Prostate gland (tissue), 2 donors: ENCODE results near the gene CES4A.

Source experiments
- POLR2A ChIP-seq: fragments of 450-650 bp; IDR thresholded peaks from one replicate; pipeline ENCODE4 v1.6.1; 2016; ENCODE audit warnings: antibody characterized with exemption, mild to moderate bottlenecking
- POLR2AphosphoS5 ChIP-seq: sonication (generic); formaldehyde crosslinking; IDR thresholded peaks from one replicate; pipeline ENCODE4 v1.6.1; 2017; ENCODE audit warnings: antibody characterized with exemption
- TF ChIP-seq, protein P1 (sequence below), 4 experiments: fragments of 200-600 bp in 2 of 4; fragments of 450-650 bp in 2 of 4; sonication (generic) in 2 of 4; IDR thresholded peaks; 1 replicate in 3 of 4; 2 replicates in 1 of 4; pipeline ENCODE4 v1.5.1; 2016 to 2019; ENCODE audit warnings: antibody characterized with exemption in 4 of 4, mild to moderate bottlenecking in 2 of 4, moderate library complexity in 2 of 4

DNA sequence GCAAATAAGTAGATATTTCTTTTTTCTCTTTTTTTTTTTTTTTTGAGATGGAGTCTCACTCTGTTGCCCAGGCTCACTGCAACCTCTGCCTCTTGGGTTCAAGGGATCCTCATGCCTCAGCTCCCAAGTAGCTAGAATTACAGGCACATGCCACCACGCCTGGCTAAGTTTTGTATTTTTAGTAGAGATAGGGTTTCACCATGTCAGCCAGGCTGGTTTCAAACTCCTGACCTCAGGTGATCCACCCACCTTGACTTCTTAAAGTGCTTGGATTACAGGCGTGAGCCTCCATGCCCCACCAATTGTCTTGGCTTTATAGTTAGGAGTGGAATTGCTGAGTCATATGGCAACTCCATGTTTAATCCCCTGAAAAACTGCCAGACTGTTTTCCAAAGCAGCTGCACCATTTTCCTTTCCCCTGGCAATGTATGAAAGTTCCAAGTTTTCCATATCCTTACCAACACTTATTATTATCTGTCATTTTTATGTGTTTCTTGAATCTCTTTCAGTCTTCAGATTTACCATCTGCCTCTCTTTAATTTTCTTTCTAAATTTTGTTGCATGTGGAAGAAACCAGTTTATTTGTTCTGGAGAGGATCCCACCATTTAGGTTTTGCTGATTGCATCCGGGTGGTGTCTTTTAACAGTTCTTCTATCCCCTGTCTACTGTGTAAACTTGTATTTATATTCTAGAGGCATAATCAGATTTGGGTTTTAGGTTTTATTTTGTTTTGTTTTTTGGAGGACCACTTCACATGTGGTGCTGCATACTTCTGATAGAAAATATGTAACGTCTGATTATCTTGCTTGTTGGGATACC, 37.2 kb upstream of the CES4A start:
- TF ChIP-seq, protein P1, sequence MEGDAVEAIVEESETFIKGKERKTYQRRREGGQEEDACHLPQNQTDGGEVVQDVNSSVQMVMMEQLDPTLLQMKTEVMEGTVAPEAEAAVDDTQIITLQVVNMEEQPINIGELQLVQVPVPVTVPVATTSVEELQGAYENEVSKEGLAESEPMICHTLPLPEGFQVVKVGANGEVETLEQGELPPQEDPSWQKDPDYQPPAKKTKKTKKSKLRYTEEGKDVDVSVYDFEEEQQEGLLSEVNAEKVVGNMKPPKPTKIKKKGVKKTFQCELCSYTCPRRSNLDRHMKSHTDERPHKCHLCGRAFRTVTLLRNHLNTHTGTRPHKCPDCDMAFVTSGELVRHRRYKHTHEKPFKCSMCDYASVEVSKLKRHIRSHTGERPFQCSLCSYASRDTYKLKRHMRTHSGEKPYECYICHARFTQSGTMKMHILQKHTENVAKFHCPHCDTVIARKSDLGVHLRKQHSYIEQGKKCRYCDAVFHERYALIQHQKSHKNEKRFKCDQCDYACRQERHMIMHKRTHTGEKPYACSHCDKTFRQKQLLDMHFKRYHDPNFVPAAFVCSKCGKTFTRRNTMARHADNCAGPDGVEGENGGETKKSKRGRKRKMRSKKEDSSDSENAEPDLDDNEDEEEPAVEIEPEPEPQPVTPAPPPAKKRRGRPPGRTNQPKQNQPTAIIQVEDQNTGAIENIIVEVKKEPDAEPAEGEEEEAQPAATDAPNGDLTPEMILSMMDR (IDR thresholded peaks at IDR 0.05), result no peak
- TF ChIP-seq POLR2A (no peak), POLR2AphosphoS5 (no peak)
